GM13976 (cell line): ENCODE measurements around the gene GRIN2A.

ENCODE experiments used
- DNase-seq: peaks from one replicate; pipeline ENCODE4 v3.0.0; 2012; ENCODE audit warnings: low spot score
- in situ Hi-C: fragments of 300-500 bp; cut with MboI; formaldehyde crosslinking; loops from one replicate; pipeline ENCODE4 v1.12.0; 2022; ENCODE audit warnings: low sequenced_read_pairs, mixed read lengths, inconsistent platforms; ENCODE audit not compliant: unreplicated experiment
- TF ChIP-seq, protein P1 (sequence below): IDR thresholded peaks from 2 replicates; pipeline ENCODE4 v1.5.1; 2012; ENCODE audit warnings: borderline replicate concordance, mild to moderate bottlenecking; ENCODE audit not compliant: insufficient read depth; ENCODE audit errors: extremely low read depth, missing control alignments, control extremely low read depth

Gene GRIN2A

DNA sequence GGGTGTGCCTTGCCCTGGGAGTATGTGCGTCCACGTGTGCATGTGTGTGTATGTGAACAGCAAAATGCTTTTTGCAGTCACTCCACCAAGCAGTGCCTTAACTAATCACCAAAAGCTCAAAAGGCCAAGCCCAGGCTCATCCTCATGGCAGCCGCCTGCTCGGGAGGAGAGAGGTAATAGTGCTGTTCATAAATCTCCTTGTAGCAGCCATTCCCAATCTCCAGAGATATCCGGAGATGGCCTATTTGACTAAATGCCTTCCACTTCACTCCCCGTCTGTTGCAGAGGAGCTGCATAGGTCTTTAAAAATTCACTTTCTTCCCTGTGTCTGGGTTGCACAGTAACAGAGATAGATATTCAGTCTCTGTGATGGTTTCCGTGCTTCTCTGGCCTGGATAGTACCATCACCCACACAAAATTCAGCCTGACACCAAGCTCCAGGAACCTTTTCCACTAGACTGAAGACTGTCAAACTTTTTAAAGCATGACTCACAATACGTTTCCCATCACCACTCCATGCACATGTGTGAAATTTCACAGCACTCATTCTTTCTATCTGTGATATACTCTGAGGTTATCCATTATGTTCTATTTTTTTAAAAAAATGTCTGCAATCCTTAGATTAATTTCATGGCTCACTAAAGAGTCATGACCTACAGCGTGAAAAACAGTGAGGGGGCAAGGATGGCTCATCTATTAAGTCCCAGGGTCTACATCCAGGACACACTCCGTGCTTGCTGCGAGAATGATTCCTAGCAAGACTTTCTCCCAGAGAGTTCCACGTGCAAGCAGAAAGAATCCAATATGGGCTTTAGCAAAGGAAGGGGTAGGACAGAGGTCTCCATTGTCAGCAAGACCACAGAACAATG, 357.8 kb downstream of the GRIN2A start:
- TF ChIP-seq, protein P1, sequence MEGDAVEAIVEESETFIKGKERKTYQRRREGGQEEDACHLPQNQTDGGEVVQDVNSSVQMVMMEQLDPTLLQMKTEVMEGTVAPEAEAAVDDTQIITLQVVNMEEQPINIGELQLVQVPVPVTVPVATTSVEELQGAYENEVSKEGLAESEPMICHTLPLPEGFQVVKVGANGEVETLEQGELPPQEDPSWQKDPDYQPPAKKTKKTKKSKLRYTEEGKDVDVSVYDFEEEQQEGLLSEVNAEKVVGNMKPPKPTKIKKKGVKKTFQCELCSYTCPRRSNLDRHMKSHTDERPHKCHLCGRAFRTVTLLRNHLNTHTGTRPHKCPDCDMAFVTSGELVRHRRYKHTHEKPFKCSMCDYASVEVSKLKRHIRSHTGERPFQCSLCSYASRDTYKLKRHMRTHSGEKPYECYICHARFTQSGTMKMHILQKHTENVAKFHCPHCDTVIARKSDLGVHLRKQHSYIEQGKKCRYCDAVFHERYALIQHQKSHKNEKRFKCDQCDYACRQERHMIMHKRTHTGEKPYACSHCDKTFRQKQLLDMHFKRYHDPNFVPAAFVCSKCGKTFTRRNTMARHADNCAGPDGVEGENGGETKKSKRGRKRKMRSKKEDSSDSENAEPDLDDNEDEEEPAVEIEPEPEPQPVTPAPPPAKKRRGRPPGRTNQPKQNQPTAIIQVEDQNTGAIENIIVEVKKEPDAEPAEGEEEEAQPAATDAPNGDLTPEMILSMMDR = no peak
- no peak for DNase-seq
- in situ Hi-C loops = no loop called here

DNA sequence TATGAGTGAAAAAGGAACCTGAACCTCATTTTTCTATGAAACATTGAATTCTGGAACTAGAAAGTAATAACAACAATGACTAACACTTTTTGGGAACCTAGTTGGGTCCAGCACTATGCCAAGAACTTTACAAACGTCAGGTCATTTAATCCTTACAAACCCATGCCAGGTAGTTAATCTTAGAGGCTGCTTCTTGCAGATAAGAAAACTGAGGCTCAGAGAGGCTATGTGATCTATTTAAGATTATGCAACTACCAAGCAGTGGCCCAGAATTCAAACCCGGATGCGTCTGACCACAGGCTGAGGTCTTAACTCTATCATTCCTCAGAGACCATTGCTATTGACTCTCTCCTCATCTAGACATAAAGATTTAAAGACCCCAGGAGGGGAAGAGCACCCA, 358.7 kb downstream of the GRIN2A start:
- TF ChIP-seq, protein P1 = no peak

DNA sequence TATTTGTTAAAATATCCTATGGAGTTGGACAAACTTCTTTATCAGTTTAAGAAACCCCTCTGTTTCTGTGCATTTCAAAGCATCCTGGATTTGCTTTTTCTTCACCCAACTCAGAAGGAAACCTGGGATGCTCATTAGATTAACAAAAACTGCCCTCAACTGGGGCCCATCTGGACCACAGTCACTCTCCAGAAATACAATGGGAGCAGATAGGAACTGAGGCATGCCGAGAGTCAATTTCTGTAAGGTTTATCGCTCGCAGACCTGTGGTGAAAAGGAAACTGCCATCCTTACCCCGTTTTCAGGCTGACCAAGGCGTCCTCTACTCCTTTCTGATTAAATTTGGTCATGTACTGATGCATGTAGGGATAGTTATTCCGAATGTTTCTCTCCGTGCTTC, 360.3 kb downstream of the GRIN2A start:
- TF ChIP-seq, protein P1 = no peak
- DNase-seq = no peak
- in situ Hi-C loops = no loop called here

More for the DNA sequence above, 358.7 kb downstream of the GRIN2A start:
- in situ Hi-C loops = no loop called here
- no peak for DNase-seq

DNA sequence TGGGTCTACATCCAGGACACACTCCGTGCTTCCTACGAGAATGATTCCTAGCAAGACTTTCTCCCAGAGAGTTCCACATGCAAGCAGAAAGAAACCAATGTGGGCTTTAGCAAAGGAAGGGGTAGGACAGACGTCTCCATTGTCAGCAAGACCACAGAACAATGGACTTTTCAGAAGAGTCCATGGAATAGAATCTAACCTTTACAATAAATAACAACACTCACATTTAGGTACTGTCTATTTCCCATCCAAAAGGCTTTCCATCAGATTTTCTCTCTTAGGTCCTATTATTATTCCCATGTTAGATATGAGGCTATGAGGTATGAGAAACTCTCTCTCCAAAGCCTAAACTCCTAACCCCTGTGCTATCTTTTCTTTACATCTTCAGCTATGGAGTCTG, 360.9 kb downstream of the GRIN2A start:
- in situ Hi-C loops = no loop called here
- TF ChIP-seq, protein P1 = no peak
- DNase-seq = no peak

DNA sequence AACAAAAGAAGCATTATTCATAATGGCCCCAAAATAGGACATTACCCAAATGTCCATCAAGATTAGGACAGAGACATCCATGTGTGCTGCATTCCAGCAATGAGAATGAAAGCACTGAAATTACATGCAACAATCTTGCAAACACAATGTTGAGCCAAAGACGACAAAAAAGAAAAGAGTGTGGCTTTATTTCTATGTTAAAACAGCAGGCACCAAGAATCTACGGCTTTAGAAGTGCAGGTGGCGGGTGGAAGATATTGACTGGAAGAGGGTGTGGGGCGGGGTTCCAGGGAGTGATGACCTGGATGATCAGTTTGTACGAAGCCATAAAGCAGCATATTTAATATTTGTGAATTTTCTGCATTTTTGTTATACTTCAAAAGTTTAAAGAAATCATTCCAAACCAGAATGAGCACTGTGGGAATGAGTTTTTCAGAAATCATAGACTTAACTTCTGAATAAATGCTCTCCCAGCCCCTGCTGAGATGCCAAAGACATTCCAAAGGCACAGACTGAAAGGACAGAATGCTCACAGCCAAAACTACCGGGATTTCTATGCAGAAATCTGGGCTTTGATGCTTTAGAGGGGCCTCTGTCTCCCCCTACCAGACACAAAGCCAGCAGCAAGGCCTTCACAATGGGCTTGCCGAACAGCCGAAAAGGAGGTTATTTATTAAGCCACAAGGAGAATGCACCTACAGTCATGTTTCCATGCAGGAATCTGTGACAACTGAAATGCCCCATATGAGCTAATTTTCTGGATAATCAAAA, 361.6 kb downstream of the GRIN2A start:
- TF ChIP-seq, protein P1 = no peak
- no peak for DNase-seq
- in situ Hi-C loops = no loop called here

DNA sequence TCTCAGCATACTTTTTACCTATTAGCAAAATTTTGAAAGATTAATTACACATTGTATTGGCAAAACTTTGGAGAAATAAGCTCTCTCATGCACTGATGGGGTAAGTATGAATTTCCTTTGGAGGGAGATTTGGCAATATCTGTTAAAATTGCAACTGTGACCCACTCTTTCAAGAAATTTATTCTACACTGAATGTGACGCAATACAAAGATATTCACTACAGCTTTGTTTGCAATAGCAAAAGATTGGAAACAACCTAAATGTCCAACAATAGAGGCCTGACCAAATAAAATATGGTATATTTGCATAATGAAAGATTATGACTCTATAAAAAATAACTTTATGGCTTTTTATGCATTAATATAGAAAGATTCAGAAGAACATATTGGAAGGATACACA, 363.5 kb downstream of the GRIN2A start:
- in situ Hi-C loops = no loop called here
- TF ChIP-seq, protein P1 = no peak
- no peak for DNase-seq
